GM12878 (cell line): Measurements from ENCODE around the gene C1QTNF12. TPM values are rescaled to one million over a fixed set of nuclear protein-coding genes. Genes with fewer than 3 reads are reported as not detected.

Experiments used
- ETV6 ChIP-seq, 2 experiments: fragments of 450-650 bp in 1 of 2; IDR thresholded peaks in 1 of 2; conservative IDR thresholded peaks in 1 of 2; 2 replicates each; pipeline ENCODE4 v1.6.1; 2014; ENCODE audit warnings: antibody characterized with exemption in 1 of 2, borderline replicate concordance in 1 of 2, low read depth in 1 of 2, mild to moderate bottlenecking in 1 of 2, moderate library complexity in 1 of 2
- IKZF1 ChIP-seq: fragments of 450-650 bp; conservative IDR thresholded peaks from 2 replicates; pipeline ENCODE4 v1.6.1; 2017; ENCODE audit warnings: antibody characterized with exemption, mild to moderate bottlenecking
- MTA2 ChIP-seq: fragments of 450-650 bp; IDR thresholded peaks from 2 replicates; pipeline ENCODE4 v1.6.1; 2016; ENCODE audit warnings: low read depth, mild to moderate bottlenecking, moderate library complexity
- SIX5 ChIP-seq: IDR thresholded peaks from 2 replicates; pipeline ENCODE4 v1.6.1; 2011; ENCODE audit warnings: mild to moderate bottlenecking, low read depth, low read length, moderate library complexity; ENCODE audit not compliant: severe bottlenecking
- polyA plus RNA-seq, 11 experiments: library from polyadenylated mRNA; depleted of rRNA in 4 of 11; unstranded in 6 of 11; stranded (reverse) in 5 of 11; fragments of >200 nt; fragmentation: Nextera tagmentation in 4 of 11; fragmentation: Illumina TruSeq in 1 of 11; extraction: Ambion mirVana in 4 of 11; extraction: Trizol in 1 of 11; gene quantifications; 1 replicate in 1 of 11; 2 replicates in 10 of 11; pipeline versions ENCODE4 v1.2.1 to v1.2.3, GENCODE V29; 2011 to 2016; ENCODE audit warnings: inconsistent platforms in 2 of 11, missing spikeins in 2 of 11, low read depth in 1 of 11
- total RNA-seq, 4 experiments: library from RNA; depleted of rRNA in 3 of 4; stranded (reverse); fragments of >200 nt in 3 of 4; fragmentation: Illumina TruSeq in 1 of 4; extraction: Trizol in 1 of 4; gene quantifications; 2 replicates each; pipeline versions ENCODE4 v1.2.1 to v1.2.3, GENCODE V29; 2013 to 2021
- TF ChIP-seq, protein P1 (sequence below): fragments of 450-650 bp; IDR thresholded peaks from 2 replicates; pipeline ENCODE4 v1.6.1; 2017; ENCODE audit warnings: mild to moderate bottlenecking, moderate library complexity
- TF ChIP-seq, protein P2 (sequence below): fragments of 450-650 bp; IDR thresholded peaks from 2 replicates; pipeline ENCODE4 v1.6.1; 2014; ENCODE audit warnings: mild to moderate bottlenecking

The C1QTNF12 gene
- total and polyA plus RNA-seq, 10 of the 15 experiments (the other 5 are each of a cell fraction or from before 2014, with no cell fraction given), result 0.17 to 1.0 (median 0.31) TPM; not detected in 5

DNA sequence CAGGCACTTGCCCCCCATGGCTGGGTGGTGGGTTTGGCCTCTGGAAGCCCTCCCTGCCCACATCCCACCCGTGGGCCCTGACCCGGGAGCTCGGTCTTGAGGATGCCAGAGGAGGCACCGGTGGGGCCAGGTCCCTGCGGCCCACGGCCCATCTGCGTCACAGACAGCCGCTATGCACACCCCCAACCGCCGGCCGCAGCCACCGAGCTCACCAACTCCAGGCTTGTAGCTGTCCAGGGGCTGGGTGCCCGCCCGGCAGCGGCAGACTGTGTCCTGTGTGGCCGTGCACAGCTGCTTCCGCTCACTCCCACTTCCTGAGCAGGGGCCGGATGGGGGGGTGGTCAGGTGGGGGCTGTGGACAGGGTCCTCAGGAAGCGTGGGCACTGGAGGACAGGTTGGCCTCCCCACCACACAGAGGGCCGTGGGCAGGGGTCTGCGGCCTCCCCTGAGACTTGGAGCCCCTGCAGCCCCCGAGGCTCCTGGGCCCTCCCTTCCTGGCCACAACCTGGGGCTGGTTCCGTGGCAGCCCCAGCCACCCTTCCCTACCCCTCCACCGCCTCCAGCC, 33.7 kb downstream of the C1QTNF12 start (continued):
- TF ChIP-seq, protein P1, sequence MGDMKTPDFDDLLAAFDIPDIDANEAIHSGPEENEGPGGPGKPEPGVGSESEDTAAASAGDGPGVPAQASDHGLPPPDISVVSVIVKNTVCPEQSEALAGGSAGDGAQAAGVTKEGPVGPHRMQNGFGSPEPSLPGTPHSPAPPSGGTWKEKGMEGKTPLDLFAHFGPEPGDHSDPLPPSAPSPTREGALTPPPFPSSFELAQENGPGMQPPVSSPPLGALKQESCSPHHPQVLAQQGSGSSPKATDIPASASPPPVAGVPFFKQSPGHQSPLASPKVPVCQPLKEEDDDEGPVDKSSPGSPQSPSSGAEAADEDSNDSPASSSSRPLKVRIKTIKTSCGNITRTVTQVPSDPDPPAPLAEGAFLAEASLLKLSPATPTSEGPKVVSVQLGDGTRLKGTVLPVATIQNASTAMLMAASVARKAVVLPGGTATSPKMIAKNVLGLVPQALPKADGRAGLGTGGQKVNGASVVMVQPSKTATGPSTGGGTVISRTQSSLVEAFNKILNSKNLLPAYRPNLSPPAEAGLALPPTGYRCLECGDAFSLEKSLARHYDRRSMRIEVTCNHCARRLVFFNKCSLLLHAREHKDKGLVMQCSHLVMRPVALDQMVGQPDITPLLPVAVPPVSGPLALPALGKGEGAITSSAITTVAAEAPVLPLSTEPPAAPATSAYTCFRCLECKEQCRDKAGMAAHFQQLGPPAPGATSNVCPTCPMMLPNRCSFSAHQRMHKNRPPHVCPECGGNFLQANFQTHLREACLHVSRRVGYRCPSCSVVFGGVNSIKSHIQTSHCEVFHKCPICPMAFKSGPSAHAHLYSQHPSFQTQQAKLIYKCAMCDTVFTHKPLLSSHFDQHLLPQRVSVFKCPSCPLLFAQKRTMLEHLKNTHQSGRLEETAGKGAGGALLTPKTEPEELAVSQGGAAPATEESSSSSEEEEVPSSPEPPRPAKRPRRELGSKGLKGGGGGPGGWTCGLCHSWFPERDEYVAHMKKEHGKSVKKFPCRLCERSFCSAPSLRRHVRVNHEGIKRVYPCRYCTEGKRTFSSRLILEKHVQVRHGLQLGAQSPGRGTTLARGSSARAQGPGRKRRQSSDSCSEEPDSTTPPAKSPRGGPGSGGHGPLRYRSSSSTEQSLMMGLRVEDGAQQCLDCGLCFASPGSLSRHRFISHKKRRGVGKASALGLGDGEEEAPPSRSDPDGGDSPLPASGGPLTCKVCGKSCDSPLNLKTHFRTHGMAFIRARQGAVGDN, result no peak
- TF ChIP-seq MTA2 (peak; percentile 53; the same call in 1 of the 2 replicates), SIX5 (no peak), ETV6 (conservative IDR thresholded peaks at IDR 0.05 in 1 of 2, IDR thresholded peaks at IDR 0.05 in 1 of 2; ENCODE audit: borderline replicate concordance in 1 of 2, low read depth in 1 of 2) (0 out of 4 replicates have a peak, but pooled peaks of 1 of the 2 experiments have one; percentile 19), IKZF1 (peak; percentile 63)
- TF ChIP-seq, protein P2, sequence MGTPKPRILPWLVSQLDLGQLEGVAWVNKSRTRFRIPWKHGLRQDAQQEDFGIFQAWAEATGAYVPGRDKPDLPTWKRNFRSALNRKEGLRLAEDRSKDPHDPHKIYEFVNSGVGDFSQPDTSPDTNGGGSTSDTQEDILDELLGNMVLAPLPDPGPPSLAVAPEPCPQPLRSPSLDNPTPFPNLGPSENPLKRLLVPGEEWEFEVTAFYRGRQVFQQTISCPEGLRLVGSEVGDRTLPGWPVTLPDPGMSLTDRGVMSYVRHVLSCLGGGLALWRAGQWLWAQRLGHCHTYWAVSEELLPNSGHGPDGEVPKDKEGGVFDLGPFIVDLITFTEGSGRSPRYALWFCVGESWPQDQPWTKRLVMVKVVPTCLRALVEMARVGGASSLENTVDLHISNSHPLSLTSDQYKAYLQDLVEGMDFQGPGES, result no peak
